HG02798 (cell line): ENCODE measurements around the gene LRRC3.

ENCODE experiments used
- ATAC-seq: cut with Tn5 transposase; IDR thresholded peaks from one replicate; pipeline ENCODE4 v1.9.1; 2021; ENCODE audit warnings: mild to moderate bottlenecking; ENCODE audit not compliant: unreplicated experiment, poor library complexity

Gene LRRC3

GRCh38 chr21:44437696-44438431 lies 17.4 kb upstream of the LRRC3 start:
- ATAC-seq: no peak

DNA sequence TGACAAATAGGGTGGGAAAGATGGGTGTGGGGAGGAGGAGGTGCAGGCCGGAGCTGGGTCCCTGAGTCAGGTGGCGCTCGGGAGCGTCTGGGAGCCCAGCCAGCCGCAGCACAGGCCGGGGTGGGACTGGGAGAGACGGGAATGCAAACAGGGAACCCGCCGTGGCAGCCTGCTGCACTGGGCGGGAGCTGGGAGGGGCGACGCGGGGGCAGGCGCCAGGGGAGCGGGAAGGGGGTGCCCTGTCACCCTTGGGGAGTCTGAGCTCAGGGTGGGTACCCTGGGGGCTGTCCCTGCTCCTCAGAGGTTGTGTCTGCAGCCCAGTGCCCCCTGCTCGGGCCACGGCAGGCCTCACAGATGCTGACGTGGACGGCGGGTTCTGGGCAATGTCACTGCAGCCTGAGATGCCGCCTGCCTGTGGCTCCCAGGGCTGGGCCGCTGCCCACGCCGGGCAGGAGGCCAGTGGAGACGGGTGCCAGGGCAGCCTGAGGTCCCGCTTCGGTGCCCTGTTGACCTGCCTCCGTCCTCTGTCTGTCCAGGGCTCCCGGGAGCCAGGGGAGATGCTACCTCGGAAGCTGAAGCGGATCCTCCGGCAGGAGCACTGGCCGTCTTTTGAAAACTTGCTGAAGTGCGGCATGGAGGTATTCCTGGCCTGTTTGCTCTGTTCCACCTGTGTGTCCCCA lies 16.6 kb upstream of the LRRC3 start:
- ATAC-seq: no peak

DNA sequence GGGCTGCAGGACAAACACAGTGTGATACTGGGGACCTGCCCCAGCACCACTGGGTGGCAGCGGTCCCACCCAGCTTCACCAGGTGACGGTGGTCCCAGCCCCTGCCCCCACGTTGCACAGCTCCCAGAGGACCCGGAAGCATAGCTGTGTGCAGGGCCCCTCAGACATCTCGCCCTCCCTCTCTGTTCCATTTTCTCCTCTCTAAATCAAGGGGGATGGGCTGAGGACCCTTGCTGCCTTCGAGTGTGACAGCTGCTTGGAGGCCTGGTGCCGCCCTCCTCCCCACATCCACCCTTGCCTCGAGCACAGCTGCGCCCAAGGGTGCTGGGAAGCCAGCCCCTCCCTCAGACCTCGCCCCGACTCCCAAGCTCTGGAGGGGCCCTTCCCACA lies 16.1 kb upstream of the LRRC3 start:
- no peak for ATAC-seq

GRCh38 chr21:44440241-44441040 lies 14.9 kb upstream of the LRRC3 start:
- ATAC-seq: no peak

DNA sequence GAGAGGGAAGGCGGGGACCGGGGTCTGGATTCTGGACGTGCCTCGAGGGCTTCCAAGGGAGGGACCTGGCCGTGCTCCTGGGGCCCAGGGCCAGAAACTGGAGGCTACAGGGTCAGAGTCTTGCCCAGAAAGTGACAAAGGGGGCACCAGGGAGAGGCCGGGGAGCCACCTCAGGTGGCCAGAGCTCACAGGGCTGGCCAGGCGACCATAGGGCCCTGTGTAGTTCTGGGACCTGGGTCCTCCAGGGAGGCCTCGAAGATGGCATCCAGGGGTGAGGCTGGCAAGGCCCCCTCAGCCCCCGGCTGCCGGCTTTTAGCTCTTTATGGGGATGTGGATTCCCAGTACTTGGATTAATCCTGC lies 14.3 kb upstream of the LRRC3 start:
- no peak for ATAC-seq

DNA sequence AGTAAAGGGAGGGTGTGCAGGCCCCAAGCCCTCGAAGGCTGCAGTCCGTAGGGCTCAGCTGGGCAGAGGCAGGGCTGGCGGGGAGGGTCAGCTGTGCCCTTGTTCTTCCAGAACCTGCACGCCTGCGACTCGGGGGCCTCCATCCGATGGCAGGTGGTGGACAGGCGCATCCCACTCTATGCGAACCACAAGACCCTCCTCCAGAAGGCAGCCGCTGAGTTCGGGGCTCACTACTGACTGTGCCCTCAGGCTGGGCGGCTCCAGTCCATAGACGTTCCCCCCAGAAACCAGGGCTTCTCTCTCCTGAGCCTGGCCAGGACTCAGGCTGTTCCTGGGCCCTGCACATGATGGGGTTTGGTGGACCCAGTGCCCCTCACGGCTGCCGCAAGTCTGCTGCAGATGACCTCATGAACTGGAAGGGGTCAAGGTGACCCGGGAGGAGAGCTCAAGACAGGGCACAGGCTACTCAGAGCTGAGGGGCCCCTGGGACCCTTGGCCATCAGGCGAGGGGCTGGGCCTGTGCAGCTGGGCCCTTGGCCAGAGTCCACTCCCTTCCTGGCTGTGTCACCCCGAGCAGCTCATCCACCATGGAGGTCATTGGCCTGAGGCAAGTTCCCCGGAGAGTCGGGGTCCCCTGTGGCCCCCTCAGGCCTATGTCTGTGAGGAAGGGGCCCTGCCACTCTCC lies 13.6 kb upstream of the LRRC3 start:
- no peak for ATAC-seq

GRCh38 chr21:44442266-44443125 lies 12.8 kb upstream of the LRRC3 start:
- no peak for ATAC-seq

DNA sequence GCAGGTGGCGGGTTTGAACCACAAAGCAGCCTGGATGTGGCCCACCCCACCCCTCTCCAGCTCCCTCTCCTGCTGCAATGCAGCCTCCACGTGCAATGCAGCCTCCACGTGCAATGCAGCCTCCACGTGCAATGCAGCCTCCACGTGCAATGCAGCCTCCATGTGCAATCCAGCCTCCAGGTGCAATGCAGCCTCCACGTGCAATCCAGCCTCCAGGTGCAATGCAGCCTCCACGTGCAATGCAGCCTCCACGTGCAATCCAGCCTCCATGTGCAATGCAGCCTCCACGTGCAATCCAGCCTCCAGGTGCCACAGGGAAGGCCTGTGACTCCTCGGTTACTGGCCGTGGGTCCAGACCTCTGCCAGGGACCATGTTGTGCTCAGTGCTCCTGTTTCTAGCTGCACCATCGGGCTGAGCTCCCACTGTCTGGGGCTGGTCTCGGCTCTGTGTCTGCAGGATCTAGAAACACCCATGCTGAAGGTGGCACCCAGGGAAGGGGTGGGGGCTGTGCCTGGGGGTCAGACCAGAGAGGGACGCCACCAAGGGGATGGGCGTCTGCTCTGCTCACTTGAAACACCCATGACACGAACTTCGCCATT lies 11.9 kb upstream of the LRRC3 start:
- no peak for ATAC-seq

- no peak for ATAC-seq
Measured at GRCh38 chr21:44443891-44444285, 11.4 kb upstream of the LRRC3 start.

DNA sequence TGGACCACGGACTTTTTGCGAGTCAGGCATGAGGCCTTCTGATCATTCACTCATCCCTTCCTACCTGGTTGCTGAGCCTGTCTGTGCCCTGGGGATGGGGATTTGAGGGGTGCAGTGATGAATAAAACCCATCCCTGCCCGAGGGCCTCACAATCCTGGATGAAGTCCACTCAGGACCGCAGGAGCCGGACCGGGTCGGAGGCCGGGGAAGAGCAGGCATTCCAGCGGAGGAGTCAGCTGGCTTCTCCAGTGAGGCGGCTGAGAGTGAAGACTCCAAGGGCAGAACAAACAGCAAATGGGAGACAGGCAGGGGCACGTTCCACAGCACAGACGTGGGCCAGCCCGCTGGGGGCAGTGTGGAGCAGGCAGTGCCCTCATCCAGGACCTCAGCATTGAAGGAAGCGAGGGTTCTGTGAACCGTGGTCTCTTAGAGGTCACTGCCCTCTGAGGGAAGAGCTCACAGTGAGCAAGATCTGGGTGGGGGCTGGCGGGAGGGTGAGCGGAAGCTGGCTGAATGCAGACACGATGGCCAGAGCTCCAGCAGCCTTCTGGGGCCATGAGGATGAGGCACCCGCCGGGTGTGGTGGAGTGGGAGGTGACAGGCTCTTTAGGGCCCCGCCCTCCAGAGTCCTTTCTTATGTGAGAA lies 10.9 kb upstream of the LRRC3 start:
- ATAC-seq: no peak

- no peak for ATAC-seq
Measured at GRCh38 chr21:44445145-44445812, 10.0 kb upstream of the LRRC3 start.

DNA sequence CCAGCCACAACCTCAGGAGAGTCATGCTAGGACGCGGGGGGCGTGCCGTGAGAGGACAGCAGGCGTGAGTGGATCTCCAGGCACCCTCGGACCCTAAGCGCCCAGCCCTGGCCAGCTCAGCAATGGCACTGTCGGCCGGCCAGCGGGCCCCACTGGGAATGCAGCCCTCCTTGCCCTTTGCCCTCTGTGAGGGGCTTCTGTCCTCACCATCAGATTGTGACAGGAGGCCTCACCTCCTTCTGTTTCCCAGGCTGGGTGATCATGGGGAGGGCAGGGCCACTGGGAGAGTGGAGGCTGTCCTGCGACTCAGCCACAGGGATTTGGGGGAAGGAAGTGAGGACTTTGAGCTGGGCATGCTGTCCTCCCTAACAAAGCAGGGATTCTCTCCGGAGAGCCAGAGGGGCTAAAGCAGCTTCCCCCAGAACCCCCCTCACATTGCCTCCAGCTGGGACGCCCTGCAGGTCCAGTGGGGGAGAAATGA lies 6.6 kb upstream of the LRRC3 start:
- ATAC-seq: no peak

GRCh38 chr21:44449473-44450363 lies 5.6 kb upstream of the LRRC3 start:
- no peak for ATAC-seq

GRCh38 chr21:44450402-44450801 lies 4.9 kb upstream of the LRRC3 start:
- no peak for ATAC-seq

DNA sequence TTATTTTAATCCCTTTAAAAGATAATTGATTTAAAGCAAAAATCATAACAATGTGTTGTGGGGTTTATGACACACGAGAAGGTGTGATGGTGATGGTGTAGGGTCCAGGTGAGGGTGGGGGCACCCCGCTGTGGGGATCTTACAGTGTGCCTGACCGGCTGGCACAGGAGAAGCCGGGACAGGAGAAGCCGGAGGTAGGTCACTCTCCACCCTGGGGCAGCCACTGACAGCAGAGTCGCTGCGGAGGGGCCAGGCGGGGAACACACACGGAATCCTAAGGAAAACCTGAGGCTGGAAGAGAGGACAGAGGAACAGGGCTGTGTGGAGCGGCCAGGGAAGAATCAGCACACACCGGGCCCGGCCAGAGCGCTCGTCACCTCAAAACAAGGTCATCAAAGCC lies 4.3 kb upstream of the LRRC3 start:
- ATAC-seq: no peak

DNA sequence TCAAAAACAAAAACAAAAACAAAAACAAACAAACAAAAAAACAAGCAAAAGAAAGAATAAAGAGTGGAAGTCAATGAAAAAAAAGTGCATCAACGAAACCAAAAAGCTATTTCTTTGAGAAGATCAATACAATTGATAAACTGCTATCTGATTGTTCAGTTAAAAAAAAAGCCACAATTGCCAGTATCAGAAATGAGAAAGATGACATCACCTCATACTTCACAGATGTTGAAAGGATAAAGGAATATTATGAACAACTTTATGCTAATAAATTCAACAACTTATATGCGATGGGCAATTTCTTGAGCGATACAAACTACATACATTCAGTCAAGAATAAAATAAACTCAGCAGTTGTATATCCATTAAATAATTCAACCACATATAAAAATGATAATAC lies 2.2 kb upstream of the LRRC3 start:
- ATAC-seq: no peak

GRCh38 chr21:44454058-44454457 lies 1.3 kb upstream of the LRRC3 start:
- no peak for ATAC-seq
